Islet precursor cell (in vitro differentiated cells): Measurements from ENCODE around the gene CUX1.
"Not testable (repeated sequence)": the region's sequence is repeated elsewhere in the genome, so short reads cannot be mapped to it uniquely, and the experiment has no call there.

Source experiments
- DNase-seq: peaks from one replicate; pipeline ENCODE4 v3.0.0-alpha.2; 2018

CUX1 gene

GRCh38 chr7:102119213-102119651 lies 301.8 kb downstream of the CUX1 start:
- DNase-seq = peak; percentile 77

- DNase-seq = peak; percentile 61
These were observed 302.5 kb downstream of the CUX1 start for GRCh38 chr7:102119925-102120324.

GRCh38 chr7:102120666-102121195 lies 303.3 kb downstream of the CUX1 start:
- DNase-seq = no peak

- DNase-seq = no peak
These were observed 304.6 kb downstream of the CUX1 start for GRCh38 chr7:102122026-102122425.

GRCh38 chr7:102125127-102125596 lies 307.7 kb downstream of the CUX1 start:
- DNase-seq = peak; percentile 97

- no peak for DNase-seq
These were observed 310.9 kb downstream of the CUX1 start for GRCh38 chr7:102128303-102128702.

GRCh38 chr7:102129636-102130370 lies 312.4 kb downstream of the CUX1 start:
- DNase-seq = no peak

GRCh38 chr7:102132209-102132752 lies 314.9 kb downstream of the CUX1 start:
- DNase-seq = no peak

- no peak for DNase-seq
These were observed 321.2 kb downstream of the CUX1 start for GRCh38 chr7:102138676-102139075.

GRCh38 chr7:102140952-102141370 lies 323.5 kb downstream of the CUX1 start:
- DNase-seq = no peak

- DNase-seq = not testable (repeated sequence)
These were observed 325.0 kb downstream of the CUX1 start for GRCh38 chr7:102142433-102142832.

- no peak for DNase-seq
These were observed 328.7 kb downstream of the CUX1 start for GRCh38 chr7:102146122-102146521.

- no peak for DNase-seq
These were observed 329.6 kb downstream of the CUX1 start for GRCh38 chr7:102147008-102147407.

GRCh38 chr7:102148799-102149198 lies 331.4 kb downstream of the CUX1 start:
- DNase-seq = no peak

- DNase-seq = no peak
These were observed 332.0 kb downstream of the CUX1 start for GRCh38 chr7:102149416-102149815.

- DNase-seq = no peak
These were observed 332.8 kb downstream of the CUX1 start for GRCh38 chr7:102150266-102150665.

GRCh38 chr7:102152672-102153598 lies 335.5 kb downstream of the CUX1 start:
- peak; percentile 98 for DNase-seq

GRCh38 chr7:102153599-102153946 lies 336.1 kb downstream of the CUX1 start:
- DNase-seq = no peak

GRCh38 chr7:102154425-102154824 lies 337.0 kb downstream of the CUX1 start:
- no peak for DNase-seq

- DNase-seq = no peak
These were observed 338.5 kb downstream of the CUX1 start for GRCh38 chr7:102155821-102156441.

GRCh38 chr7:102156867-102157266 lies 339.4 kb downstream of the CUX1 start:
- no peak for DNase-seq

GRCh38 chr7:102165136-102165535 lies 347.7 kb downstream of the CUX1 start:
- no peak for DNase-seq

GRCh38 chr7:102167254-102167653 lies 349.8 kb downstream of the CUX1 start:
- DNase-seq = no peak
